Prostate gland (tissue), 2 donors: Measurements from ENCODE around the gene FANCB. TPM values are rescaled to one million over a fixed set of nuclear protein-coding genes. Genes with fewer than 3 reads are reported as not detected.

ENCODE experiments used
- DNase-seq: peaks from one replicate; pipeline ENCODE4 v3.0.0-alpha.2; 2019; ENCODE audit warnings: low spot score
- H3K27ac ChIP-seq, 2 donors: fragments of 200-600 bp; sonication (generic); 2 replicates each; pipeline ENCODE4 v1.5.1; 2017 to 2019
- H3K27me3 ChIP-seq: fragments of 200-600 bp; sonication (generic); replicated peaks from 2 replicates; pipeline ENCODE4 v1.5.1; 2019; ENCODE audit not compliant: insufficient read depth
- H3K36me3 ChIP-seq, 2 donors: fragments of 200-600 bp; sonication (generic); 1 replicate in 1 of 2; 2 replicates in 1 of 2; pipeline versions ENCODE4 v1.5.1 to v1.8.1; 2017 to 2019
- H3K4me1 ChIP-seq: fragments of 200-600 bp; sonication (generic); replicated peaks from 2 replicates; pipeline ENCODE4 v1.5.1; 2019
- H3K4me3 ChIP-seq, 2 donors: fragments of 200-600 bp; sonication (generic); 2 replicates each; pipeline ENCODE4 v1.5.1; 2017 to 2019
- H3K9me3 ChIP-seq: fragments of 200-600 bp; sonication (generic); 2 replicates; pipeline ENCODE4 v1.5.1; 2017
- CTCF ChIP-seq, 4 experiments: fragments of 200-600 bp in 2 of 4; fragments of 450-650 bp in 2 of 4; sonication (generic) in 2 of 4; IDR thresholded peaks; 1 replicate in 3 of 4; 2 replicates in 1 of 4; pipeline ENCODE4 v1.5.1; 2016 to 2019; ENCODE audit warnings: antibody characterized with exemption in 4 of 4, mild to moderate bottlenecking in 2 of 4, moderate library complexity in 2 of 4
- POLR2A ChIP-seq: fragments of 450-650 bp; IDR thresholded peaks from one replicate; pipeline ENCODE4 v1.6.1; 2016; ENCODE audit warnings: antibody characterized with exemption, mild to moderate bottlenecking
- POLR2AphosphoS5 ChIP-seq: sonication (generic); formaldehyde crosslinking; IDR thresholded peaks from one replicate; pipeline ENCODE4 v1.6.1; 2017; ENCODE audit warnings: antibody characterized with exemption
- WGBS: methylation state at CpG from one replicate; pipeline ENCODE4 v1.1.5; 2018; 5-methylcytosine and 5-hydroxymethylcytosine counted together
- intact Hi-C: fragments of 100-400 bp; cut with DNase I; formaldehyde crosslinking; loops from one replicate; pipeline ENCODE4 v1.14.2; 2022
- total RNA-seq, 2 donors: library from RNA; depleted of rRNA; stranded (reverse); fragments of >200 nt; gene quantifications; one replicate each; pipeline ENCODE4 v1.1.0, GENCODE V29; 2016

Gene FANCB
- total RNA-seq, 2 donors from 2014 or later, result 2.4 to 5.1 TPM

- 62% methylated on average over 3 of the region's 3 CpGs for WGBS
- H3K27me3 ChIP-seq, result no peaks in the 10 kb centered on the region
- intact Hi-C loops, result no loop called here
- TF ChIP-seq CTCF (IDR thresholded peaks at IDR 0.05) (no peak), POLR2A (no peak), POLR2AphosphoS5 (no peak)
- no peaks in the 10 kb centered on the region for H3K9me3 ChIP-seq
- no peaks in the 10 kb centered on the region for H3K36me3 ChIP-seq
- H3K4me3 ChIP-seq, result no peak overlapping the region
- DNase-seq, result no peak
- H3K4me1 ChIP-seq, result no peaks in the 10 kb centered on the region
- H3K27ac ChIP-seq, result no peak overlapping the region
Observed at GRCh38 chrX:14916017-14916674, 43.3 kb upstream of the FANCB start.

- DNase-seq, result no peak
- Histone ChIP-seq H3K4me3 (no peak overlapping the region), H3K27ac (no peak overlapping the region), H3K4me1 (no peaks in the 10 kb centered on the region), H3K36me3 (no peaks in the 10 kb centered on the region), H3K27me3 (no peaks in the 10 kb centered on the region), H3K9me3 (no peaks in the 10 kb centered on the region)
- TF ChIP-seq POLR2A (no peak), CTCF (IDR thresholded peaks at IDR 0.05) (no peak), POLR2AphosphoS5 (no peak)
- intact Hi-C loops, result no loop called here
- WGBS, result 93% methylated on average over 3 of the region's 3 CpGs
Observed at GRCh38 chrX:14915596-14915995, 42.7 kb upstream of the FANCB start.

GRCh38 chrX:14913241-14913640 is 40.4 kb upstream of the FANCB start:
- Histone ChIP-seq H3K9me3 (no peaks in the 10 kb centered on the region), H3K4me1 (no peaks in the 10 kb centered on the region), H3K27me3 (no peaks in the 10 kb centered on the region), H3K27ac (no peak overlapping the region), H3K36me3 (no peaks in the 10 kb centered on the region), H3K4me3 (no peak overlapping the region)
- no peak for DNase-seq
- 81% methylated on average over 2 of the region's 2 CpGs for WGBS
- TF ChIP-seq POLR2AphosphoS5 (no peak), CTCF (IDR thresholded peaks at IDR 0.05) (no peak), POLR2A (no peak)
- intact Hi-C loops, result no loop called here

GRCh38 chrX:14903891-14904290 is 31.0 kb upstream of the FANCB start:
- TF ChIP-seq POLR2AphosphoS5 (no peak), CTCF (IDR thresholded peaks at IDR 0.05) (no peak), POLR2A (no peak)
- WGBS, result 68% methylated on average over 2 of the region's 2 CpGs

GRCh38 chrX:14902537-14902936 is 29.7 kb upstream of the FANCB start:
- Histone ChIP-seq H3K36me3 (no peaks in the 10 kb centered on the region), H3K4me1 (no peaks in the 10 kb centered on the region), H3K4me3 (no peak overlapping the region), H3K9me3 (no peaks in the 10 kb centered on the region), H3K27ac (no peak overlapping the region), H3K27me3 (no peaks in the 10 kb centered on the region)
- no peak for DNase-seq
- intact Hi-C loops, result no loop called here
- TF ChIP-seq POLR2A, result no peak
- TF ChIP-seq POLR2AphosphoS5, result no peak
- TF ChIP-seq CTCF (IDR thresholded peaks at IDR 0.05), result no peak

More at GRCh38 chrX:14903891-14904290, 31.0 kb upstream of the FANCB start:
- intact Hi-C loops, result no loop called here
- Histone ChIP-seq H3K36me3 (no peaks in the 10 kb centered on the region), H3K4me3 (no peak overlapping the region), H3K27me3 (no peaks in the 10 kb centered on the region), H3K4me1 (no peaks in the 10 kb centered on the region), H3K9me3 (no peaks in the 10 kb centered on the region), H3K27ac (no peak overlapping the region)
- DNase-seq, result no peak
